ENCODE results near the gene MYH15.

- TF ChIP-seq CTCF (IDR thresholded peaks at IDR 0.05) = no peak
- no peak for TF ChIP-seq POLR2A (IDR thresholded peaks at IDR 0.05)
These were observed 108.6 kb downstream of the MYH15 start for GRCh38 chr3:108401836-108402235.

All from adrenal gland (tissue), 5 donors.